CD14-positive monocyte (primary cell): ENCODE data around the gene LYRM4. TPM values are rescaled to one million over a fixed set of nuclear protein-coding genes. Genes with fewer than 3 reads are reported as not detected.
A peak's percentile ranks its signal among the peaks of the same experiment; 100 is the strongest.

Source experiments
- DNase-seq, 3 donors: peaks; one replicate each; pipeline ENCODE4 v3.0.0-alpha.2; 2011 to 2022
- H2AFZ ChIP-seq: 2 replicates; pipeline ENCODE4 v1.6.0; 2012; ENCODE audit warnings: mild to moderate bottlenecking, low read depth, low read length, inconsistent platforms; ENCODE audit not compliant: insufficient read depth, poor library complexity, severe bottlenecking
- H3K27ac ChIP-seq, 2 donors: 1 replicate in 1 of 2; 2 replicates in 1 of 2; pipeline ENCODE4 v1.5.1; 2012 to 2013; ENCODE audit warnings: low read length in 2 of 2, control low read depth in 1 of 2, inconsistent platforms in 1 of 2, low read depth in 1 of 2, mild to moderate bottlenecking in 1 of 2
- H3K27me3 ChIP-seq, 2 donors: one replicate each; pipeline versions ENCODE4 v1.6.0 to v1.6.1; 2011 to 2013; ENCODE audit warnings: low read length in 2 of 2; ENCODE audit not compliant: control insufficient read depth in 2 of 2, insufficient read depth in 2 of 2
- H3K36me3 ChIP-seq, 2 donors: replicated peaks in 1 of 2; 1 replicate in 1 of 2; 2 replicates in 1 of 2; pipeline versions ENCODE4 v1.5.1 to v1.6.1; 2012 to 2013; ENCODE audit warnings: low read length in 2 of 2, control low read depth in 1 of 2, inconsistent platforms in 1 of 2, mild to moderate bottlenecking in 1 of 2; ENCODE audit not compliant: insufficient read depth in 2 of 2, control insufficient read depth in 1 of 2
- H3K4me1 ChIP-seq, 2 donors: 1 replicate in 1 of 2; 2 replicates in 1 of 2; pipeline versions ENCODE4 v1.5.1 to v1.6.1; 2012 to 2013; ENCODE audit warnings: low read length in 2 of 2, control low read depth in 1 of 2, inconsistent platforms in 1 of 2, mild to moderate bottlenecking in 1 of 2, moderate library complexity in 1 of 2; ENCODE audit not compliant: insufficient read depth in 2 of 2, control insufficient read depth in 1 of 2
- H3K4me2 ChIP-seq: replicated peaks from 2 replicates; pipeline ENCODE3; 2012; ENCODE audit warnings: low read length, moderate library complexity, mild to moderate bottlenecking; ENCODE audit not compliant: poor library complexity, severe bottlenecking; ENCODE audit errors: extremely low read depth
- H3K4me3 ChIP-seq, 3 experiments: fragments of 200-600 bp in 1 of 3; sonication (generic) in 1 of 3; replicated peaks in 1 of 3; 1 replicate in 2 of 3; 2 replicates in 1 of 3; pipeline ENCODE4 v1.5.1; 2011 to 2013; ENCODE audit warnings: low read length in 3 of 3, mild to moderate bottlenecking in 3 of 3, control low read depth in 2 of 3, low read depth in 2 of 3, inconsistent platforms in 1 of 3, moderate library complexity in 1 of 3
- H3K79me2 ChIP-seq: 2 replicates; pipeline ENCODE4 v1.6.0; 2012; ENCODE audit warnings: mild to moderate bottlenecking, control low read depth, inconsistent platforms, low read length, moderate library complexity; ENCODE audit not compliant: insufficient read depth
- H3K9ac ChIP-seq: 2 replicates; pipeline ENCODE4 v1.6.0; 2017; ENCODE audit warnings: low read length, mild to moderate bottlenecking; ENCODE audit not compliant: insufficient read depth, poor library complexity, severe bottlenecking
- H3K9me3 ChIP-seq, 2 donors: replicated peaks in 1 of 2; 1 replicate in 1 of 2; 2 replicates in 1 of 2; pipeline versions ENCODE4 v1.5.1 to v1.6.1; 2012 to 2013; ENCODE audit warnings: low read length in 2 of 2, control low read depth in 1 of 2; ENCODE audit not compliant: control insufficient read depth in 1 of 2, insufficient read depth in 1 of 2
- H4K20me1 ChIP-seq: 2 replicates; pipeline ENCODE4 v1.6.0; 2012; ENCODE audit warnings: mild to moderate bottlenecking, low read length, control low read depth, moderate library complexity; ENCODE audit not compliant: insufficient read depth
- H3K27ac Mint-ChIP-seq, 7 donors: one replicate each; pipeline ENCODE4 v1.8.0; 2020; ENCODE audit warnings: mild to moderate bottlenecking in 7 of 7, mixed read lengths in 7 of 7, moderate library complexity in 6 of 7, inconsistent platforms in 2 of 7
- H3K27me3 Mint-ChIP-seq, 3 donors: one replicate each; pipeline ENCODE4 v1.8.0; 2021 to 2022; ENCODE audit warnings: low read depth in 3 of 3, mild to moderate bottlenecking in 3 of 3, mixed read lengths in 3 of 3, moderate library complexity in 3 of 3, inconsistent platforms in 1 of 3
- H3K36me3 Mint-ChIP-seq, 2 donors: one replicate each; pipeline ENCODE4 v1.8.0; 2020; ENCODE audit warnings: mixed read lengths in 2 of 2, inconsistent platforms in 1 of 2, mild to moderate bottlenecking in 1 of 2
- H3K4me1 Mint-ChIP-seq: one replicate; pipeline ENCODE4 v1.8.0; 2020; ENCODE audit warnings: mild to moderate bottlenecking, mixed read lengths
- H3K4me3 Mint-ChIP-seq, 2 donors: one replicate each; pipeline ENCODE4 v1.8.0; 2020; ENCODE audit warnings: mild to moderate bottlenecking in 2 of 2, mixed read lengths in 2 of 2, moderate library complexity in 1 of 2
- H3K9me3 Mint-ChIP-seq, 7 donors: one replicate each; pipeline ENCODE4 v1.8.0; 2020 to 2022; ENCODE audit warnings: mixed read lengths in 7 of 7, mild to moderate bottlenecking in 6 of 7, moderate library complexity in 6 of 7, inconsistent platforms in 2 of 7
- CTCF ChIP-seq: fragments of 200-600 bp; IDR thresholded peaks from one replicate; pipeline ENCODE4 v1.8.0; 2022; ENCODE audit warnings: antibody characterized with exemption, mild to moderate bottlenecking
- WGBS: methylation state at CpG from one replicate; pipeline ENCODE4 v1.1.5; 2013; ENCODE audit warnings: missing lambda C conversion rate; ENCODE audit not compliant: insufficient coverage; 5-methylcytosine and 5-hydroxymethylcytosine counted together
- intact Hi-C, 2 donors: fragments of 100-400 bp; cut with micrococcal nuclease; formaldehyde crosslinking; loops; one replicate each; pipeline versions ENCODE4 v1.15.0 to v1.15.1; 2023
- polyA plus RNA-seq, 3 donors: library from polyadenylated mRNA; depleted of rRNA in 1 of 3; unstranded in 2 of 3; stranded (reverse) in 1 of 3; fragments of 300-500 nt in 2 of 3; fragments of >200 nt in 1 of 3; fragmentation: Illumina TruSeq in 2 of 3; gene quantifications; 1 replicate in 2 of 3; 2 replicates in 1 of 3; pipeline ENCODE4 v1.2.3, GENCODE V29; 2012 to 2021

The LYRM4 gene
- polyA plus RNA-seq, 3 donors, result 13.7 to 19.6 (median 18.1) TPM

DNA sequence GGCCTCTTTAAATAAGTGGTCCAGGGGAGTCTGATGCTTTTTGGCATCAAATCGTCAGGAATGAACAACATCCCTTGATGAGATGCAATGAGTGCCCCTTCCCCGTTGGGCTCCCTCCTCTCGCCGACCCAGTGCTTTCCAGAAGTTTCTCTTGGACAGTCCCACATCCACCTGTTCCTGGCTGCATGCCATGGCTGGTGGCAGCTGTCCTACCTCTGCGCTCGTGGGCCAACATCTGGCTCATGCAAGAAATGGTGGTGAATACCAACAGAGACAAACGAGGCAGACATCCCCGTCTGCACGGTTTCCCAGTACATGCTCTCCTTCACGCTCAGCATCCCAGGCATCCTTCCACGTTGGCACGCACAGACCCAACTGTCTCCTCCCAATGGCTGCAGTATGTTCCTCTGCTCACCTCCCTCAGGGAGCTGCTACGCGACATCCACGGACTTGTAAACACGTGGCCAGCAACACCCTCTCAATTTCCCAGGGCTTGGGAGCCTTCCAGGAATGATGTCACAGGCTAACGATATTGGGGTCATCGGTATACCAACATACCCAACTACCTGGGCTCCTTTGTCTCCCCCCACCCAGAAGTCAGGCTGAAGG lies 138.1 kb downstream of the LYRM4 start:
- Mint-ChIP-seq H3K4me1 (peaks cover 29% of the 10 kb centered on the region), H3K27ac (peak overlapping the region in 1 of 7 donors; percentile 26), H3K27me3 (peaks cover 0 to 4% (median 0%) of the 10 kb centered on the region in 3 donors), H3K36me3 (peaks cover 0 to 2% of the 10 kb centered on the region in 2 donors), H3K4me3 (no peak overlapping the region), H3K9me3 (peaks cover 0 to 11% (median 6%) of the 10 kb centered on the region in 7 donors)
- 93% methylated on average over 17 of the region's 18 CpGs for WGBS
- Histone ChIP-seq H3K9ac (no peak overlapping the region), H3K27ac (no peak overlapping the region), H3K9me3 (peaks cover 0 to 2% of the 10 kb centered on the region in 2 donors), H4K20me1 (no peaks in the 10 kb centered on the region), H3K4me1 (no peaks in the 10 kb centered on the region), H3K4me3 (no peak overlapping the region), H3K36me3 (no peaks in the 10 kb centered on the region), H3K4me2 (no peak overlapping the region), H3K79me2 (no peaks in the 10 kb centered on the region), H2AFZ (no peak overlapping the region), H3K27me3 (no peaks in the 10 kb centered on the region)
- no peak for DNase-seq
- intact Hi-C loops, result no loop called here
- TF ChIP-seq CTCF, result no peak

DNA sequence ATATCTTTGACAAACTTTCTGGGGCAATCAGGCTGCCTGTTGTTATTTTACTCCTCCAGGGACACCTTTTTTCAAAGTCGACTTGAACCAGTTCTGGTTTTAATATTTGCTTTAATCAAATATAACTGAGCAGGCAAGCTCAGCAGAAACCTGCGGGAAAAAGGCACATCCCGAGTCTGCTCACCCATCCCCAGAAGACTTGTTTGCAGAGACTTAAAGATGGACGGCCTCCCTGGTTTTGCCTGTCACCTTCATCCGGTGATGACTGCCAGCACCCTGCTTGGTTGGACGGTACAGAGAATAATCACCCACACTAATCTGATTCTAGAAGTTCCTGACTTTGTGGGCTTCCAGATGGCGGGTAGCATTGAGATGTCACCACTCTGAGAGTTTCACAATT lies 138.8 kb downstream of the LYRM4 start:
- Histone ChIP-seq H2AFZ (no peak overlapping the region), H3K9ac (no peak overlapping the region), H3K4me1 (no peaks in the 10 kb centered on the region), H3K4me3 (no peak overlapping the region), H3K4me2 (no peak overlapping the region), H3K27me3 (no peaks in the 10 kb centered on the region), H4K20me1 (no peaks in the 10 kb centered on the region), H3K36me3 (no peaks in the 10 kb centered on the region), H3K9me3 (peaks cover 0 to 2% of the 10 kb centered on the region in 2 donors), H3K27ac (no peak overlapping the region), H3K79me2 (no peaks in the 10 kb centered on the region)
- Mint-ChIP-seq H3K27ac (no peak overlapping the region), H3K4me1 (peaks cover 29% of the 10 kb centered on the region), H3K27me3 (peaks cover 0 to 4% (median 0%) of the 10 kb centered on the region in 3 donors), H3K4me3 (no peak overlapping the region), H3K9me3 (peaks cover 0 to 11% (median 6%) of the 10 kb centered on the region in 7 donors), H3K36me3 (peaks cover 0 to 2% of the 10 kb centered on the region in 2 donors)
- no peak for TF ChIP-seq CTCF
- 68% methylated on average over 4 of the region's 7 CpGs for WGBS
- intact Hi-C loops, result no loop called here
- no peak for DNase-seq
